Measurements from ENCODE around the gene M1AP. TPM values are rescaled to one million over a fixed set of nuclear protein-coding genes. Genes with fewer than 3 reads are reported as not detected.
A peak's percentile ranks its signal among the peaks of the same experiment; 100 is the strongest.

Gene M1AP
- total RNA-seq, 1 experiment from 2014 or later: not detected

GRCh38 chr2:74548900-74549826, 99.0 kb downstream of the M1AP start:
- peak; percentile 73 for DNase-seq (ENCODE audit: low read depth)

- DNase-seq (ENCODE audit: low read depth): no peak
Observed at GRCh38 chr2:74548285-74548899, 99.7 kb downstream of the M1AP start.

GRCh38 chr2:74546004-74546403, 102.1 kb downstream of the M1AP start:
- no peak for DNase-seq (ENCODE audit: low read depth)

- no peak for DNase-seq (ENCODE audit: low read depth)
Observed at GRCh38 chr2:74544634-74545033, 103.5 kb downstream of the M1AP start.

GRCh38 chr2:74542978-74543377, 105.2 kb downstream of the M1AP start:
- no peak for DNase-seq (ENCODE audit: low read depth)

- no peak for DNase-seq (ENCODE audit: low read depth)
Observed at GRCh38 chr2:74540291-74540690, 107.8 kb downstream of the M1AP start.

- no peak for DNase-seq (ENCODE audit: low read depth)
Observed at GRCh38 chr2:74538881-74539339, 109.2 kb downstream of the M1AP start.

- no peak for DNase-seq (ENCODE audit: low read depth)
Observed at GRCh38 chr2:74537140-74537539, 111.0 kb downstream of the M1AP start.

GRCh38 chr2:74536166-74536950, 111.8 kb downstream of the M1AP start:
- no peak for DNase-seq (ENCODE audit: low read depth)

GRCh38 chr2:74535440-74535965, 112.6 kb downstream of the M1AP start:
- DNase-seq (ENCODE audit: low read depth): no peak

GRCh38 chr2:74534411-74534810, 113.7 kb downstream of the M1AP start:
- DNase-seq (ENCODE audit: low read depth): no peak

GRCh38 chr2:74533464-74533863, 114.7 kb downstream of the M1AP start:
- DNase-seq (ENCODE audit: low read depth): no peak

- DNase-seq (ENCODE audit: low read depth): no peak
Observed at GRCh38 chr2:74532222-74532621, 115.9 kb downstream of the M1AP start.

- DNase-seq (ENCODE audit: low read depth): no peak
Observed at GRCh38 chr2:74531666-74532065, 116.5 kb downstream of the M1AP start.

- DNase-seq (ENCODE audit: low read depth): peak; percentile 57
Observed at GRCh38 chr2:74530239-74531187, 117.6 kb downstream of the M1AP start.

GRCh38 chr2:74529357-74530238, 118.5 kb downstream of the M1AP start, which contains the start of the genes AUP1 and HTRA2:
TSS of gene AUP1 (minus strand) at chr2:74529706. CDS start at chr2:74529629, 77 bp downstream.
TSS of gene HTRA2 (plus strand) at chr2:74529933. CDS start at chr2:74530007, 74 bp downstream.
- DNase-seq (ENCODE audit: low read depth): peak; percentile 99

GRCh38 chr2:74528600-74529356, 119.4 kb downstream of the M1AP start:
- no peak for DNase-seq (ENCODE audit: low read depth)

GRCh38 chr2:74527741-74528140, 120.4 kb downstream of the M1AP start:
- no peak for DNase-seq (ENCODE audit: low read depth)

Data from Daoy (cell line).